Measurements from ENCODE around the gene TEKT3. TPM values are rescaled to one million over a fixed set of nuclear protein-coding genes. Genes with fewer than 3 reads are reported as not detected.

The TEKT3 gene
- total and polyA plus RNA-seq, 9 of the 15 experiments (the other 6 are each of a cell fraction or from before 2014, with no cell fraction given): not detected

DNA sequence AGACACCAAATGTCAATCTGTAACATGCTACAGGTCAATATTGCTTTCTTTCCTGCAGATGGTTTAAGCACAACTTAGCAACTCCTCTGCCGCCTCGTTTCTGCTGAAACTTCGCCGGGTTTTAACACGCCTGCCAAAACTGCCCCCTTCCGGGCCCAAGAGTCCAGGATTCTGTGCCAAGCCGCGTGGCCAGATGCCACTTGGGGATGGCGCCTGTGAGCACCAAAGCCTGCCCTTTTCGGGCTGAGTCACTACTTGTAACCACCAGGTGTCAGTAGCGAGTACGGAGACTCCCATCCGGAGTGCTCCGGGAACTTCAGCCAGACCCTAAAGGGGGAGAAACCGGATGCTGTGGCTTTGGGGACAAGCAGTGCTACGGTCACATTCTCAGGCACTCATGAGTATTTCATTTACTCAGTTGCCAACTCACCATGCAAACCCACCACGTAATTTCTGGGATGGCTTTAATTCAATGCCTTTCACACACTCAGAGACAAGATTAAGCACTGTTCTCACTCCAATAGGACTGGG is 84.1 kb downstream of the TEKT3 start (continued):
- TF ChIP-seq GABPA (tag; conservative IDR thresholded peaks at IDR 0.05; ENCODE audit: low read depth) (peak; percentile 57; the same call in 1 of the 2 replicates), ZNF282 (CRISPR knock-in tag; IDR thresholded peaks at IDR 0.05) (no peak)
- TF ChIP-seq, protein P1, sequence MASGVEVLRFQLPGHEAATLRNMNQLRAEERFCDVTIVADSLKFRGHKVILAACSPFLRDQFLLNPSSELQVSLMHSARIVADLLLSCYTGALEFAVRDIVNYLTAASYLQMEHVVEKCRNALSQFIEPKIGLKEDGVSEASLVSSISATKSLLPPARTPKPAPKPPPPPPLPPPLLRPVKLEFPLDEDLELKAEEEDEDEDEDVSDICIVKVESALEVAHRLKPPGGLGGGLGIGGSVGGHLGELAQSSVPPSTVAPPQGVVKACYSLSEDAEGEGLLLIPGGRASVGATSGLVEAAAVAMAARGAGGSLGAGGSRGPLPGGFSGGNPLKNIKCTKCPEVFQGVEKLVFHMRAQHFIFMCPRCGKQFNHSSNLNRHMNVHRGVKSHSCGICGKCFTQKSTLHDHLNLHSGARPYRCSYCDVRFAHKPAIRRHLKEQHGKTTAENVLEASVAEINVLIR (CRISPR knock-in tag; IDR thresholded peaks at IDR 0.05): no peak
- TF ChIP-seq, protein P2, sequence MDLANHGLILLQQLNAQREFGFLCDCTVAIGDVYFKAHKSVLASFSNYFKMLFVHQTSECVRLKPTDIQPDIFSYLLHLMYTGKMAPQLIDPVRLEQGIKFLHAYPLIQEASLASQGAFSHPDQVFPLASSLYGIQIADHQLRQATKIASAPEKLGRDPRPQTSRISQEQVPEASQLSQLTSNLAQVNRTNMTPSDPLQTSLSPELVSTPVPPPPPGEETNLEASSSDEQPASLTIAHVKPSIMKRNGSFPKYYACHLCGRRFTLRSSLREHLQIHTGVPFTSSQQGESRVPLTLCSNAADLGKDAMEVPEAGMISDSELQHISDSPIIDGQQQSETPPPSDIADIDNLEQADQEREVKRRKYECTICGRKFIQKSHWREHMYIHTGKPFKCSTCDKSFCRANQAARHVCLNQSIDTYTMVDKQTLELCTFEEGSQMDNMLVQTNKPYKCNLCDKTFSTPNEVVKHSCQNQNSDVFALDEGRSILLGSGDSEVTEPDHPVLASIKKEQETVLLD (IDR thresholded peaks at IDR 0.05): no peak
- TF ChIP-seq, protein P3, sequence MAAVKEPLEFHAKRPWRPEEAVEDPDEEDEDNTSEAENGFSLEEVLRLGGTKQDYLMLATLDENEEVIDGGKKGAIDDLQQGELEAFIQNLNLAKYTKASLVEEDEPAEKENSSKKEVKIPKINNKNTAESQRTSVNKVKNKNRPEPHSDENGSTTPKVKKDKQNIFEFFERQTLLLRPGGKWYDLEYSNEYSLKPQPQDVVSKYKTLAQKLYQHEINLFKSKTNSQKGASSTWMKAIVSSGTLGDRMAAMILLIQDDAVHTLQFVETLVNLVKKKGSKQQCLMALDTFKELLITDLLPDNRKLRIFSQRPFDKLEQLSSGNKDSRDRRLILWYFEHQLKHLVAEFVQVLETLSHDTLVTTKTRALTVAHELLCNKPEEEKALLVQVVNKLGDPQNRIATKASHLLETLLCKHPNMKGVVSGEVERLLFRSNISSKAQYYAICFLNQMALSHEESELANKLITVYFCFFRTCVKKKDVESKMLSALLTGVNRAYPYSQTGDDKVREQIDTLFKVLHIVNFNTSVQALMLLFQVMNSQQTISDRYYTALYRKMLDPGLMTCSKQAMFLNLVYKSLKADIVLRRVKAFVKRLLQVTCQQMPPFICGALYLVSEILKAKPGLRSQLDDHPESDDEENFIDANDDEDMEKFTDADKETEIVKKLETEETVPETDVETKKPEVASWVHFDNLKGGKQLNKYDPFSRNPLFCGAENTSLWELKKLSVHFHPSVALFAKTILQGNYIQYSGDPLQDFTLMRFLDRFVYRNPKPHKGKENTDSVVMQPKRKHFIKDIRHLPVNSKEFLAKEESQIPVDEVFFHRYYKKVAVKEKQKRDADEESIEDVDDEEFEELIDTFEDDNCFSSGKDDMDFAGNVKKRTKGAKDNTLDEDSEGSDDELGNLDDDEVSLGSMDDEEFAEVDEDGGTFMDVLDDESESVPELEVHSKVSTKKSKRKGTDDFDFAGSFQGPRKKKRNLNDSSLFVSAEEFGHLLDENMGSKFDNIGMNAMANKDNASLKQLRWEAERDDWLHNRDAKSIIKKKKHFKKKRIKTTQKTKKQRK (IDR thresholded peaks at IDR 0.05; ENCODE audit: borderline replicate concordance, low read depth, low read length): no peak

Data from K562 (cell line).